ENCODE data around the gene PFDN1.

GRCh38 chr5:140223567-140223966, 79.3 kb downstream of the PFDN1 start:
- no peak for TF ChIP-seq CREM (IDR thresholded peaks at IDR 0.05; ENCODE audit: low read depth)
- TF ChIP-seq KDM1A (IDR thresholded peaks at IDR 0.05; ENCODE audit: borderline replicate concordance): no peak
- no peak for TF ChIP-seq CTCF (IDR thresholded peaks at IDR 0.05 in 2 of 3, conservative IDR thresholded peaks at IDR 0.05 in 1 of 3; ENCODE audit: control insufficient read depth in 2 of 3, extremely low read depth in 1 of 3, insufficient read depth in 1 of 3, low read depth in 3 of 3, low read length in 3 of 3)
- no peak for TF ChIP-seq SMARCA5 (IDR thresholded peaks at IDR 0.05)
- TF ChIP-seq HDAC6 (IDR thresholded peaks at IDR 0.05; ENCODE audit: unreplicated experiment): no peak
- no peak for TF ChIP-seq ATF7 (IDR thresholded peaks at IDR 0.05; ENCODE audit: low read depth)
- no peak for TF ChIP-seq REST (IDR thresholded peaks at IDR 0.05; ENCODE audit: low read depth, low read length)
- no peak for TF ChIP-seq RB1 (IDR thresholded peaks at IDR 0.05; ENCODE audit: borderline replicate concordance)
- TF ChIP-seq SP1 (IDR thresholded peaks at IDR 0.05; ENCODE audit: low read depth, low read length): no peak
- no peak for TF ChIP-seq TCF12 (IDR thresholded peaks at IDR 0.05; ENCODE audit: low read depth, low read length)
- no peak for TF ChIP-seq USF2 (IDR thresholded peaks at IDR 0.05; ENCODE audit: borderline replicate concordance, low read depth, low read length)
